IPS-18a (cell line): ENCODE data around the gene ZC3H12D.

Experiments used
- H3K27ac ChIP-seq: one replicate; pipeline ENCODE4 v1.5.1; 2013; ENCODE audit warnings: low read length
- H3K27me3 ChIP-seq: one replicate; pipeline ENCODE4 v1.6.1; 2013; ENCODE audit warnings: mild to moderate bottlenecking, low read length; ENCODE audit not compliant: control insufficient read depth, insufficient read depth
- H3K36me3 ChIP-seq: one replicate; pipeline ENCODE4 v1.6.1; 2013; ENCODE audit warnings: low read depth, low read length; ENCODE audit not compliant: control insufficient read depth
- H3K4me1 ChIP-seq: one replicate; pipeline ENCODE4 v1.6.1; 2013; ENCODE audit warnings: low read depth, low read length; ENCODE audit not compliant: control insufficient read depth
- H3K4me3 ChIP-seq: one replicate; pipeline ENCODE4 v1.5.1; 2013; ENCODE audit warnings: low read length
- H3K9ac ChIP-seq: one replicate; pipeline ENCODE4 v1.6.1; 2013; ENCODE audit warnings: mild to moderate bottlenecking, low read length, moderate library complexity
- H3K9me3 ChIP-seq: one replicate; pipeline ENCODE4 v1.6.1; 2013; ENCODE audit warnings: low read depth, low read length; ENCODE audit not compliant: control insufficient read depth

Gene ZC3H12D

DNA sequence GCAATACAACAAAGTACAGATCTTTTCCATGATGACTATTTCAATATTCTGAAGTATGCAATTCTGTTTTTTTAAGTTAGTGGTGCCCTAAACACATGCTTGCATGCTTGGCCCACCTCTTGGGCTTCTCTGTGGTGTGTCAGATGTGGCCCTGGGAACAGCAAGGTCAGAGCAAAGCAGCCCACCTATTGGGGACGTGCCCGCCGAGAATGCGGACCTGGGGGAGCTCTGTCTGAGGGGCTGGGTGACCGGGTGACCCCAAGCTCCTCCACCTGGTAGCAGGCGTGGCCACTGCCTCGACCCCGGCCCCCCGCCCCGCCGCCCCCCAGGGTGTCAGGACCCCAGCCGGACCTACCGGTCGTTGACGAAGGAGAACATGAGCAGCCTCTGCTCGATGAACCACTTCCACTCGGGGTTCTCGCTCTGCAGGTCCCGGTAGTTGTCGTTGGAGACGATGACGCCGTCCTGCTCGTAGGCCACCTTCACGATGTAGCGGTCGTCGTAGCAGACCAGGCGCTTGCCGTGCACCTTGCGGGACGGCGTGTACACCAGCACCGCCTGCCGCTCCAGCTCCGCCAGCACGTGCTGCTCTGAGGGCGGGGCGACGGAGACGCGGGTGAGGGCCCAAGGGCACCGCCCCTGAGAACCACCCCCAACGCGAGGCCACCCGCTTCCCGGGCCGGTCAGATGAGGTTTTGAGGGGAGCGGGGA, 28.3 kb downstream of the ZC3H12D start:
- Histone ChIP-seq H3K9ac (no peak overlapping the region), H3K4me3 (no peak overlapping the region), H3K9me3 (no peaks in the 10 kb centered on the region), H3K4me1 (no peaks in the 10 kb centered on the region), H3K27ac (no peak overlapping the region), H3K36me3 (no peaks in the 10 kb centered on the region), H3K27me3 (peaks cover 12% of the 10 kb centered on the region)

DNA sequence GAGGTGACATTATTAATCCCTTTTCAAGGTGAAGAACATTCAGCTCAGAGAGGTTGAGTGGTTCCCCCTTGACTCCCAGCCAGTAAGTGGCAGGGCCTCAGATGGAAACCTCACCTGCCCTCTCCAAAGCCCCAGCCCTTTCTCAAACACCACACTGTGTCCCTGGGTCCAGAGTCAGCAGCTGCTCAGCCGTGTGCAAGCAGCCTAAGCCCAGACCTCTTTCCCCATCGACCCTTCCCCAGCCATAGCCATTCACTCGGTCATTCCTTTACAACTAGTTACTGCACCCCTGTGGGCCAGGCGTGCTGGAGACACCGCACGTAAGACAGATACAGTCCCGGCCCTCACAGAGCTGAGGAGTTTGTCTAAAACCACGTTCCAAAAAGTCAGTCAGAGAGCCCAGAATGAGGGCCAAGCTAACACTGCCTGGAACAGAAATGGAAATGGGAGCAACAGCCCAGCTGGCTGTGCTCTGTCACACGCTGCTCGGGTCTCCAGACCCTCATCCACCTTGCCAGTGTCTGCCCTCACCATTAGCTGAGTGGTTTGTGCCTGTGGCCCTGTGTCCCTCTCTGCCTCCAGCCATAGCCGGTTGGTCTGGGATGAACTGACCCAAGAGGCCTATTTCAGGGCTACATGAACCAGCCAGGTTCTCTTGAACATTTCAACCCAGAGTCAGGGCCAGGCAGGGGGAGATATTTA, 29.6 kb downstream of the ZC3H12D start:
- H3K36me3 ChIP-seq, result no peaks in the 10 kb centered on the region
- H3K27me3 ChIP-seq, result peaks cover 25% of the 10 kb centered on the region
- no peak overlapping the region for H3K4me3 ChIP-seq
- no peak overlapping the region for H3K9ac ChIP-seq
- no peak overlapping the region for H3K27ac ChIP-seq
- no peaks in the 10 kb centered on the region for H3K4me1 ChIP-seq
- no peaks in the 10 kb centered on the region for H3K9me3 ChIP-seq

DNA sequence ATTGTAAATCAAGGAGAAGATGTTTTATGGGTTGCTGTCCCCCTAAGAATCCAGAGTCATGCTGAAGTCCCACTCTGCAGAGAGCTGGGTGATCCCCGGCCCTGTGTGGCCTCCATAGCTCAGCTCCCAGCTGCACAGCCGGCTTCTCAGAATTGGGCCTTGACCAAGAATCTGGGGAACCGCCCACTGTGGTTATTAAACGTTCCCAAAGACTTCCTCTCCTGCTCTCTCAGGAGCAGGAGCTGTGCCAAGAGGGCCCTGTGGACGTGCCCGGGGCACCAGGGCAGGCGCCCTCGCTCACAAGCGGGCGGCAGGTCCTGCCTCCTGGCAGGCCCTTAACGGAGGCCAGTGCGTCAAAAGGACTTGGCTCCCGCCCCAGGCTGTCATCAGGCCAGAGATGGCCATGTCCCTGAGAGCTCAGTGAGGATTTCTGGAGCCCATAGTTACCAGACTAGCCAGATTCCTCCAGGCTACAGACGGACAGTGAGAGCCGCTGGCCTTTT, 30.4 kb downstream of the ZC3H12D start:
- H3K4me3 ChIP-seq, result no peak overlapping the region
- no peaks in the 10 kb centered on the region for H3K36me3 ChIP-seq
- no peak overlapping the region for H3K27ac ChIP-seq
- no peaks in the 10 kb centered on the region for H3K4me1 ChIP-seq
- no peaks in the 10 kb centered on the region for H3K9me3 ChIP-seq
- peaks cover 33% of the 10 kb centered on the region for H3K27me3 ChIP-seq
- no peak overlapping the region for H3K9ac ChIP-seq

DNA sequence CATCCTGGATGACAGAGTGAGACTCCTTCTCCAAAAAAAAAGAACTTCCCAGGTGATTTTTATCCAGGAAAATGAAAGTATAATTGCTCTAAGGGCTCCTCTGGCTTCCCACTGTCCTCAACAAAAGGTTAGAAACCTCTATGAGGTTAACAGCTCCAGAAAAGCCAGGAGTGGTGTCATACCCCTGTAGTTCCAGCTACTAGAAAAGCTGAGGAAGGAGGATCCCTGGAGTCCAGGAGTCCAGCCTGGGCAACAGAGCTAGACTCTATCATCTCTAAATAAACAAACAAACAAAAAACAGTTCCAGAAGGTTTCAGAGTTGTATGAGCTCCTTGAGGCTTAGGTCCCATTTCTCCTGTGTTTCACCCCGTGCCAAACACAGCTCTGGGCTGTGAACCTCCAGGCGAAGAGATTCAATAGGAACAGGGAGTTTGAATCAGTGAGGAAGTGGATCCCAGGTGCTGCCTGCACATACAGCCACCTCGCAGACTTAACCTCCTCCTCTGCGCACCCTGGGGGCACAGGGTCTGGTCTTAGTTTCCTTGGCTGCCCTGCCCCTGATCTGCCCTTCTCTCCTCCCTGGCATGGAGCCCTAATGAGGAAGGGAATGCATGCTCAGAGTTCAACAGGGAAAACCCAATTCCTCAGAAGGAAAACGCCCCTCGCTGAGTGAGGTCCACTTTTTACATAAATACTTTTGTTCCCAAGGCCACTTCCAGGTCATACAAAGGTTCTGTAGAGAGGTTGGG, 31.0 kb downstream of the ZC3H12D start:
- no peaks in the 10 kb centered on the region for H3K36me3 ChIP-seq
- H3K27me3 ChIP-seq, result peaks cover 34% of the 10 kb centered on the region
- no peak overlapping the region for H3K9ac ChIP-seq
- no peaks in the 10 kb centered on the region for H3K9me3 ChIP-seq
- H3K27ac ChIP-seq, result no peak overlapping the region
- no peaks in the 10 kb centered on the region for H3K4me1 ChIP-seq
- H3K4me3 ChIP-seq, result no peak overlapping the region

DNA sequence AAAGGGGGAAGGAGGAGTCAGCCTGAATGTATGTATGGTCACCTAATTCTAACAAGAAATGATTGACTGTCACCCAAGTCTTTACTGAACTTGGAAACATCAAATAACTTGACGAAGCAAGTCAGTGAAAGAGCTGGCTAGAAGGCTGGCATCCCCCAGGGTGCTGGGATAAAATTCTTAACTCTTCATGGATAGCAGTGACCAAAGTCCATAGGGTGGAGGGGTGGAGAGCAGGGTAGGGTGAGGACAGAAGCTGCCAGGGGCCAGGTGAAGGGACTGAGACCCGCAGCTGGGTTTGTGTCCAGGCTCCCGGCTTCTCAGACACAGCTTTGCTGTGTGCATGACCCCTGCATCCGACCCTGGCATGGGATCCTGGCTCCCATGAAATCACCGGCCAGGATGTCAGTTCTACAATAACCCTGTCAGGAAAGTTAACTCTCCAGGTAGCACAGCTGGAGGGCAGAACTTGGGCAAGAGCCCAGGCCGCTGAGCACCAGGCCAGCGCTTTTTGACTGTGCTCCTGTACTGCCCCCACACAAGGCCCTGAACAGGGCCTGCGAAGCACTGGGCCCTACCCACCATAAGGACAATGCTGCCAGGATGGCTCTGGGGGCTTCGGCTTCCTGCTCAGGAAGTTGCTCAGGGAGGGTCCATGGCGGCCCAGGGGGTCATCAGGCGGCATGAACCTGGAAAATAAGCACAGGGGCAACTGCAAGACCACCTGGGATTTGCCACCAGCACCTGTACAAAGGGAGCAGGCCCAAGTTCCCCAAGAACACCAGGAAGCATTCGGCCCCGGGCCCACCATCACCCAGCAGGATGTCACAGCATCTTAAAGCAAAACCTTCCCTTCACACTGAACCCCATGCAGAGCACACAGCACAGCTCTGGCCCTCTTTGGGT, 32.5 kb downstream of the ZC3H12D start:
- Histone ChIP-seq H3K9ac (no peak overlapping the region), H3K4me3 (peak overlapping the region; percentile 54), H3K36me3 (no peaks in the 10 kb centered on the region), H3K27ac (no peak overlapping the region), H3K9me3 (no peaks in the 10 kb centered on the region), H3K4me1 (no peaks in the 10 kb centered on the region), H3K27me3 (peaks cover 34% of the 10 kb centered on the region)

DNA sequence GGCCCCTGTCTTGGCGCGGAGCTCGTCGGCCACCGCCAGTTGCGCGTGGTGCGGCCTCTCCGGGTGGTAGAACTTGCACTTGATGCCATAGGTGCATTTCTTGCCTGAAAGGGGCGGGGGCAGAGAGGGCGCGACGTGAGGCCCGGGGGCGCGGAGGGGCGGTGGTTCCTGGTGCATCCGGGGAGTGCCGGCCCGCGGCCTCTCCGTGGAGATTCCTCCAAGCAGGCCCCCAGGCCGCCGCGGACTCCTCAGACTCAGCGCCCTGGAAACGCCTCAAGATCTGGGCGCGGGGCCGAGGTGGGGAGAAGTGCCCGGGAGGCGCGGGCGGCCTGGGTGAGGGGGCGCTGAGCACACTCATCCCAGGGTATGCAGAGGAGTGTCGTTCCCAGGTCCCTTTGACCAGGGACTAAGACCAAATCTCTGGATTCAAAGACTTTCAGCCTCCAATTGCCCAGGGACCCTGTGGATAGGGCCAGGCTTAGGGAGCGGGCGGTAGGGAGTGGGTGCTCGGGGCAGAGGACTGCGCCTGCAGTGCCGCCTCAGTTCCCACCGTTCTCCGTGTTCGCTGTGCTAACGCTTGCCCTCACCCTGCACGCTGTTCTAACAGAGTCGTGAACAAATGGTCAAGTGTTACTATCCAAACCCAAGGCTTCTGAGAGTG, 33.3 kb downstream of the ZC3H12D start:
- H3K4me1 ChIP-seq, result no peaks in the 10 kb centered on the region
- H3K4me3 ChIP-seq, result peak overlapping the region; percentile 54
- H3K27me3 ChIP-seq, result peaks cover 34% of the 10 kb centered on the region
- no peak overlapping the region for H3K9ac ChIP-seq
- no peaks in the 10 kb centered on the region for H3K9me3 ChIP-seq
- no peaks in the 10 kb centered on the region for H3K36me3 ChIP-seq
- H3K27ac ChIP-seq, result no peak overlapping the region

DNA sequence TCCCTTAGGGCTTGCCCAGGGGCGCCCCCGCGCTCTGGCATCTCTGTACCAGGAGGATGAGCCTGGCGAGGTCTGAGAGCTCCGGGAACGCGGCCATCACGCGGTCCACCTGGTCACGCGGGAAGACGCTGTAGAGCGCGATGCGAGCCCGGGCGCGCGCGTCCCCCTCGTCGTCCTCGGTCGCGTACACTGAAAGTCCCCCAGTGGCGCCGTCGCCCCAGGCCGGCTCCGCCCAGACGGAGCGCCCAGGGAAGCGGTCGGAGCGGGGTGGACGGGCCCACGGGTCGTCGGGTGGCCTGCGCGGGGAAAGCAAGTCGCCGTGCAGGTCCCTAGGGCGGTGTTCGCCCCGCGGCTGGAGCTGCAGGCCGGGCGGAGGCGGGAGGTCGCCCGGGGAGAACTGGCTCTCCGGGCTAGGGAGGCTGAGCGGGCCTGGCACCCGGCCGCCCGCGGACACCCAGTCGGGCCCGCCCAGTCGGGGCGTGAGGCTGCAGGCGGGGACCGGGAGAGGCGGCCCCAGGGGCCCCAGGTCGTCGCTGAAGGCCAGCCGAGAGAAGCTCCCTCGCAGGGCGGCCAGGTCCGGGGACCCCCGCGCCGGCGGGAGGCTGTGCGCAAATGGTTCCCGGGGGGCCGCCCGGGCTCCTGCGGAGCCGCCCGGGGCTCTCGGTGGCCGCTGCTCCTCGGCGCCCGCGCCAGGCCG, 34.0 kb downstream of the ZC3H12D start:
- no peak overlapping the region for H3K27ac ChIP-seq
- no peak overlapping the region for H3K9ac ChIP-seq
- H3K9me3 ChIP-seq, result no peaks in the 10 kb centered on the region
- peak overlapping the region; percentile 54 for H3K4me3 ChIP-seq
- H3K4me1 ChIP-seq, result no peaks in the 10 kb centered on the region
- peaks cover 34% of the 10 kb centered on the region for H3K27me3 ChIP-seq
- no peaks in the 10 kb centered on the region for H3K36me3 ChIP-seq

DNA sequence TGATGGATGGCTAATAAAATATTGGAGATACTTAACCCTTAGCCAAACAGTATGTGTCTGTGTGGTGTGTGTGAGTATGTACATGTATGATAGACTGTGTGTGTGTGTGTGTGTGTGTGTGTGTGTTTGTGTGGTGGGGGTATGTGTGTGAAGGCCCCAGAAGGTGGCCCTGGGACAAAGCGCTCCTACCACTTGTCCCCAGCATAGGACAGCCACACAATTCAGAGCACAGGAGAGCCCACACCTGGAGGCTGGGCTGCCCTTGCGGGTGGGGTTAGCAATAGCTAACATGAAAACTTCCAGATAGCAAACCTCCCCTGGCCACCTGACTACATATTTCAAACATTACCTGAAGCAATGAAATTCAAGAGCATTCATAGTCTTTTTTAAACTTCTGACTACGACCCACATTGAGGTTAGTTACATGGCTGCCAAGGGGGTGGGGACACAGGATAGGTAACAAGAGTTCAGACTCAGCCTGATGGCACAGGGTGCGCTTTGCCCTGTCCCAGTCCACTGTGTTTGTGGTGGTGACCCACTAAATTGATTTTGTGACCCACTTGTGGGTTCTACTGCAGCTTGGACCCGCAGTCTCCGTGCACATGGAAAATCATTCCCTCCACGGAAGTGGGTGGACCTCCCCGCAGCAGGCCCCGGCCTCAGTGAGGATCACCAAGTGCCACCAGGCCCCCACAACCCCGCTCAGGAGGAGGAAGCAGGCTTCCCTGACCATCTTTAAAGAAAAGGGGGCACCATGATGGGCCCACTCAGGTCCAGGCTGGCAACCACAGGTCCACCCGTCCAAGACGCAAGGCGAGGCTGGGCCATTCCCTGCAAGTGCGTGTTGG, 34.8 kb downstream of the ZC3H12D start:
- Histone ChIP-seq H3K36me3 (no peaks in the 10 kb centered on the region), H3K27ac (no peak overlapping the region), H3K9me3 (no peaks in the 10 kb centered on the region), H3K9ac (no peak overlapping the region), H3K4me3 (peak overlapping the region; percentile 54), H3K27me3 (peaks cover 34% of the 10 kb centered on the region), H3K4me1 (no peaks in the 10 kb centered on the region)

DNA sequence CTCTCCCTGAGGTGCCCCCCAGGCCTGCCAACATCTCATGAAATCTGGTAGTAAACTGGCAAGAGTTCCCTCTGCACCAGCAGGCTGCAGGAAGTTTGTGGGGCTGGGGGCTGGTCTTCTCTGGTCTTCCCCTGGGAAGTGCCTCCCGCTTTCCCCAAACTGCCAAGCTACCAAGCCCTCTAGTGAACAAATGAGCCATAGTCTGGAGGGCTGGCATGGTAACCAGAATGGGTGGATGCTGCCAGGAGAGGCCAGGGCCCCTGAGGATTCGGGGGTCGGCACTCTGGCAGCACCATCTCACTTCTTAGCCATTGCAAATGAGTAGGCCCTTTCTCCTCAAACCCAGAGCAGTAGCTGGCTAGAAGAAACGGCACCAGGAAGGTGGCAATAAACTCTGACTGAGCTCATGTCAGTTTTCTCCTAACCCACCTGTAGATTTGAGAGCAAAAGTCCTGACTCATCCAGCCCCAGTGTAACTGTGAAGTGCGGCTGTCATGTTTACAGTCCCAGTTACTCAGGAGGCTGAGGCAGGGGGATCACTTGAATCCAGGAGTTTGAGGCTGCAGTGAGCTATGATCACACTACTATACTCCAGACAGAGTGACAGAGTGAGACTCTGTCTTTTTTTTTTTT, 35.9 kb downstream of the ZC3H12D start:
- Histone ChIP-seq H3K4me3 (no peak overlapping the region), H3K9ac (no peak overlapping the region), H3K36me3 (no peaks in the 10 kb centered on the region), H3K27me3 (peaks cover 34% of the 10 kb centered on the region), H3K4me1 (no peaks in the 10 kb centered on the region), H3K27ac (no peak overlapping the region), H3K9me3 (no peaks in the 10 kb centered on the region)
